ENCODE results near the gene LCK. TPM values are rescaled to one million over a fixed set of nuclear protein-coding genes. Genes with fewer than 3 reads are reported as not detected.

LCK gene
- total RNA-seq: 100 to 1,000 TPM; 441 to 449 TPM

GRCh38 chr1:32250893-32251716 is at the start of gene LCK:
TSS of gene LCK (plus strand) at chr1:32251265. CDS start at chr1:32274330, 23,065 bp downstream.

GRCh38 chr1:32205401-32206370 is 45.4 kb upstream of the LCK start, which contains the start of gene IQCC:
TSS of gene IQCC (plus strand) at chr1:32205671. CDS start at chr1:32205682, 11 bp downstream.

DNA sequence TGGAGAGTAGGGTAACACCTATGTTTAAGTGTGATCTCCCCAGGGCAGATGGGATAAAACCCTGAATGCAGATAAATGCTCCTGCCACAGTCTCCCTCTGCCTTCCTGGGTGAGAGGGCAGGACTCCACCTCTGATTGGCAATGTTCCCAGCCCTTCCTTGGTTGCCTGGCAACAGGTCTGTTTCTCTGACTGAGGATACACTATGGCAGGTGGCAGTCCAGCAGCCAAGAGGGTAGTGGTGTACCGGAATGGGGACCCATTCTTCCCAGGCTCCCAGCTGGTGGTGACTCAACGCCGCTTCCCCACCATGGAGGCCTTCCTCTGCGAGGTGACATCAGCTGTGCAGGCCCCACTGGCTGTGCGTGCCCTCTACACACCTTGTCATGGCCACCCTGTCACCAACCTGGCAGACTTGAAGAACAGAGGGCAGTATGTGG is 42.2 kb upstream of the LCK start, which contains the start of gene DCDC2B:
TSS of gene DCDC2B (plus strand) at position 199 of the 438 bp plus-strand sequence. CDS start at position 204, 5 bp downstream.

GRCh38 chr1:32221980-32222755 is 28.9 kb upstream of the LCK start, which contains the start of the genes EIF3I and TMEM234:
TSS of gene EIF3I (plus strand) at chr1:32222407. CDS start at chr1:32222442, 35 bp downstream.
TSS of gene TMEM234 (minus strand) at chr1:32222353. CDS start at chr1:32222322, 31 bp downstream.

GRCh38 chr1:32246888-32247273 is 4.2 kb upstream of the LCK start, which contains the start of gene FAM167B:
TSS of gene FAM167B (plus strand) at chr1:32247222. CDS start at chr1:32247422, 200 bp downstream.

GRCh38 chr1:32291708-32292538 is 40.9 kb downstream of the LCK start, which contains the start of gene HDAC1:
TSS of gene HDAC1 (plus strand) at chr1:32292083. CDS start at chr1:32292170, 87 bp downstream.

Other genes starting within 250 kb of the LCK start
- 100 to 1,000 TPM; 156 to 157 TPM for gene KHDRBS1, start 237.4 kb upstream of the LCK start, total RNA-seq
- gene TMEM39B, start 178.3 kb upstream of the LCK start, total RNA-seq: 10 to 100 TPM; 27.8 to 29.3 TPM
- 10 to 100 TPM; 52.9 to 54.7 TPM for gene KPNA6, start 143.2 kb upstream of the LCK start, total RNA-seq
- gene TXLNA, start 71.6 kb upstream of the LCK start, total RNA-seq: 10 to 100 TPM; 55.6 to 56.4 TPM
- gene CCDC28B, start 50.7 kb upstream of the LCK start, total RNA-seq: 10 to 100 TPM; 34.7 to 37.7 TPM
- gene IQCC, start 45.6 kb upstream of the LCK start, total RNA-seq: 1 to 10 TPM; 3.6 to 4.3 TPM
- gene DCDC2B, start 42.2 kb upstream of the LCK start, total RNA-seq: under 1 TPM; 0.10 to 0.14 TPM
- 10 to 100 TPM; 16.8 to 17.9 TPM for gene TMEM234, start 28.9 kb upstream of the LCK start, total RNA-seq
- gene EIF3I, start 28.9 kb upstream of the LCK start, total RNA-seq: 100 to 1,000 TPM; 156 to 169 TPM
- gene FAM167B, start 4.0 kb upstream of the LCK start, total RNA-seq: under 1 TPM; 0.58 to 0.67 TPM
- 100 to 1,000 TPM; 194 to 207 TPM for gene HDAC1, start 40.8 kb downstream of the LCK start, total RNA-seq
- 10 to 100 TPM; 58.5 to 59.6 TPM for gene MARCKSL1, start 85.0 kb downstream of the LCK start, total RNA-seq
- 10 to 100 TPM; 11.4 to 13.5 TPM for gene FAM229A, start 111.2 kb downstream of the LCK start, total RNA-seq
- gene TSSK3, start 111.3 kb downstream of the LCK start, total RNA-seq: 1 to 10 TPM; 1.1 to 1.5 TPM
- gene BSDC1, start 143.2 kb downstream of the LCK start, total RNA-seq: 10 to 100 TPM; 50.2 to 50.7 TPM
- gene ZBTB8B, start 213.8 kb downstream of the LCK start, total RNA-seq: not detected